Stimulated activated CD4-positive, alpha-beta T cell treated with anti-CD3 and anti-CD28 coated beads, TNF-alpha, amount 100 ng/mL, for 48 hours (primary cell): ENCODE data around the gene SOX3.

Experiments used
- DNase-seq, 3 donors: peaks; one replicate each; pipeline ENCODE4 v3.0.0-alpha.2; 2020; ENCODE audit warnings: low read depth in 3 of 3

The SOX3 gene

DNA sequence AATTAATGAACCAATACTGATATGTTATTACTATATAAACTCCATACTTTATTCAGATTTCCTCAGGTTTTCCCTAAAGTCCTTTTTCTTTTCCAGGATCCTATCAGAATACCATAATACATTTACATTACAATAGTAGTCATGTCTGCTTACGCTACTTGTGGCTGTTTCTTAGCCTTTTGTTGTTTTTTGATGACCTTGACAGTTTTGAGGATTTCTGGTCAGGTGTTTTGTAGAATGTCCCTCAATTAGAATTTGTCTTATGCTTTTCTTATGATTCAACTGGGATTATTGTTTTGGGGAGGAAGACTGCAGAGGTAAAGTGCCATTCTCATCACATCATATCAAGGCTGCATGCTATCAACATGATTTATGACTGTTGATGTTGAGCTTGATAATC lies 9.1 kb downstream of the SOX3 start:
- no peak for DNase-seq

GRCh38 chrX:140492066-140492994 lies 12.5 kb downstream of the SOX3 start:
- DNase-seq, result no peak

DNA sequence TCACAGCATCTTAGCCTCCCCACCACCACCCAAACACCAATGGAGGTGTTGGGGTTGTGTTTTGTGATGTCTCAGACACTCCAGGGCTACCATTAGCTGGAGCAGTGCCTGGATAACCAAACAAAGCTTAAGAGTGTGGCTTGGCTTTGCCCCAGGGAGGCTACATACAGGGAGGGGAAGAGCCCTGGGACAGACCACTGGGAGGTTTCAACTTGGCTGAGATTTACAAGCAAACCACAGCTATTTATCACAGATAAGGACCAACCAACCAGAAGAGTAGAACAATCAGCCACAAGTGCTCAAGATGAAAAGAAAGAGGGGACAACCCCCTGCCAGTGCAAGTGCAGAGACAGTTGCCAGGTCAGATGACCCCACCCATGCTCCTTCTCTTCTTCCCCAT lies 24.1 kb downstream of the SOX3 start:
- DNase-seq, result no peak

DNA sequence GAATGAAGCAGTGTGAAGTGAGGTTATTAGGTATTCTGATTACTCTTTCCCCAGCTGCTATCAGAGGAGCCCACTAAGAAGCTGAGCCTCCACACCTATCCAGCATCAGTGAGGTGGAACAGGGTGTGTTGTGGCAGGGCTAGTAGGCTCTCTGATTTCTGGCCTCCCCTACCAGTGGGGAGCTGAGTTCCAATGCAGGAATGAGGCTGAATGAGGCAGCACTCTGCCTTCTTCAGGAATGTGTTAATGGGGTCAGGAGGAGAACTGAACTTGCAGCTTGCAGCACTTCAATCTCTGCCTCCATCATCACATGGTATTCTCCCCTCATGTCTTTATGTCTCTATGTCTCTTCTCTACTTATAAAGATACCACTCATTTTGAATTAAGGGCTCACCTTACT lies 26.9 kb downstream of the SOX3 start:
- no peak for DNase-seq

GRCh38 chrX:140475025-140475424 lies 29.8 kb downstream of the SOX3 start:
- DNase-seq, result no peak

DNA sequence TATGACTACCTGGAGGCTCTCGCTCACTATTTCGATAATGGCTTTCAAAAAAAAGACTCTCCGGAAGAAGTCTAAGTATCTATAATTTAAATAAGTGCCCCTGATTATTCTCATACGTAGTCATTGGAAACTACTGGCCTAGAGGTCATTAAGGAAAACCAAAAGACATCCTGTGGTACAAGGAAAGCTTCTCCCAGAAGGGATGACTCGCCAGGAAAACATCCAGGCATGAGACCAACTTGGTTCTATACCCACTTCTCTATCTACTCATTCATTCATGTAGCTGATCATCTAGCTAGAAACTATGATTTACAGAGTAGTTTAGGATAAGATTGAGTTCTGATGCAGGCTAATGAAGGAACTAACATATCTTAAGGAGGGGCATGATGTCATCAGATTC lies 37.7 kb downstream of the SOX3 start:
- DNase-seq, result no peak
